Measurements from ENCODE around the gene NUBP2. TPM values are rescaled to one million over a fixed set of nuclear protein-coding genes. Genes with fewer than 3 reads are reported as not detected.

Gene NUBP2
- total RNA-seq, 1 experiment from 2014 or later: 95.1 TPM

- Histone ChIP-seq H3K27ac (ENCODE audit: low read length) (no peak overlapping the region), H3K4me1 (ENCODE audit: insufficient read depth, low read length) (peaks cover 5% of the 10 kb centered on the region; the same call in 1 of the 2 replicates), H3K9me3 (ENCODE audit: low read length) (no peaks in the 10 kb centered on the region), H3K79me2 (ENCODE audit: low read length) (no peaks in the 10 kb centered on the region; the same call in 1 of the 2 replicates), H3K4me2 (ENCODE audit: low read length) (no peak overlapping the region), H4K20me1 (ENCODE audit: low read length) (no peaks in the 10 kb centered on the region), H2AFZ (ENCODE audit: low read length) (no peak overlapping the region), H3K27me3 (ENCODE audit: low read length) (no peaks in the 10 kb centered on the region), H3F3A (ENCODE audit: low read length, unreplicated experiment) (no peaks in the 10 kb centered on the region), H3K36me3 (ENCODE audit: low read depth, low read length) (peaks cover 4% of the 10 kb centered on the region; the same call in 1 of the 2 replicates), H3K9ac (ENCODE audit: low read length) (no peak overlapping the region), H3K4me3 (ENCODE audit: low read length) (no peak overlapping the region), H3K9me2 (replicated peaks; ENCODE audit: low read length) (no peaks in the 10 kb centered on the region)
- intact Hi-C loops (cut with micrococcal nuclease): no loop called here
- CTCF ChIA-PET: no interaction called here
- DNase-seq: no peak
- no TSS peak for BruUV-seq (replicated peaks)
- no peak for ATAC-seq
- no peak for TF ChIP-seq EZH2phosphoT487 (IDR thresholded peaks at IDR 0.05; ENCODE audit: borderline replicate concordance, low read length)
- POLR2A ChIA-PET (ENCODE audit: unreplicated experiment): no interaction called here
These were observed 36.2 kb downstream of the NUBP2 start for GRCh38 chr16:1818873-1819525.

DNA sequence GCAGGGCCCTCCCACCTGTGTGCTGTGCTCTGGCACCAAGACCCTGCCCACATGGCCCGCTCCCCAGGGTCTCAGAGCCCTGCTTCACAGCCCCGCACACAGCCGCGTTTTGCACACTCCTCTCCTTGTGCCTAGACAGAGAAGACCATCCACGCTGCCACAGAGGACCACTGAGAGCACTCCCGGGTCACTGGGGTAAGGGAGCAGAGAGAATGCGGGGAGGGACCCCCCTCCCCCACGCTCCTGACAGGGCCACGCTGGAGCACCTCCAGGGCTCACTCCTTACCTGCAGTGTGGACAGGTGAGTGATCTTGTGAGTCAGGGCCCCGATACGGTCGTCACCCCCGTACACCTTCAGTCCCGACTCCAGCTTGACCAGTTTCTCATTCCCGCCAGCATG lies 36.9 kb downstream of the NUBP2 start:
- ChIA-PET CTCF (no interaction called here), POLR2A (ENCODE audit: unreplicated experiment) (no interaction called here)
- H3K79me2 ChIP-seq (ENCODE audit: low read length): peaks cover 4% of the 10 kb centered on the region; the same call in 1 of the 2 replicates
- ATAC-seq (no peak), DNase-seq (no peak)
- H3K9me3 ChIP-seq (ENCODE audit: low read length): no peaks in the 10 kb centered on the region
- H3K4me1 ChIP-seq (ENCODE audit: insufficient read depth, low read length): peaks cover 5% of the 10 kb centered on the region; the same call in 1 of the 2 replicates
- intact Hi-C loops (cut with micrococcal nuclease): no loop called here
- no peak overlapping the region for H3K4me2 ChIP-seq (ENCODE audit: low read length)
- no peak overlapping the region for H3K4me3 ChIP-seq (ENCODE audit: low read length)
- no peak overlapping the region for H3K27ac ChIP-seq (ENCODE audit: low read length)
- H3F3A ChIP-seq (ENCODE audit: low read length, unreplicated experiment): no peaks in the 10 kb centered on the region
- peaks cover 4% of the 10 kb centered on the region; the same call in 1 of the 2 replicates for H3K36me3 ChIP-seq (ENCODE audit: low read depth, low read length)
- H3K9ac ChIP-seq (ENCODE audit: low read length): no peak overlapping the region
- TF ChIP-seq EZH2phosphoT487 (IDR thresholded peaks at IDR 0.05; ENCODE audit: borderline replicate concordance, low read length) (no peak), EZH2 (IDR thresholded peaks at IDR 0.05; ENCODE audit: low read length, unreplicated experiment) (no peak)
- TF ChIP-seq, protein P1, sequence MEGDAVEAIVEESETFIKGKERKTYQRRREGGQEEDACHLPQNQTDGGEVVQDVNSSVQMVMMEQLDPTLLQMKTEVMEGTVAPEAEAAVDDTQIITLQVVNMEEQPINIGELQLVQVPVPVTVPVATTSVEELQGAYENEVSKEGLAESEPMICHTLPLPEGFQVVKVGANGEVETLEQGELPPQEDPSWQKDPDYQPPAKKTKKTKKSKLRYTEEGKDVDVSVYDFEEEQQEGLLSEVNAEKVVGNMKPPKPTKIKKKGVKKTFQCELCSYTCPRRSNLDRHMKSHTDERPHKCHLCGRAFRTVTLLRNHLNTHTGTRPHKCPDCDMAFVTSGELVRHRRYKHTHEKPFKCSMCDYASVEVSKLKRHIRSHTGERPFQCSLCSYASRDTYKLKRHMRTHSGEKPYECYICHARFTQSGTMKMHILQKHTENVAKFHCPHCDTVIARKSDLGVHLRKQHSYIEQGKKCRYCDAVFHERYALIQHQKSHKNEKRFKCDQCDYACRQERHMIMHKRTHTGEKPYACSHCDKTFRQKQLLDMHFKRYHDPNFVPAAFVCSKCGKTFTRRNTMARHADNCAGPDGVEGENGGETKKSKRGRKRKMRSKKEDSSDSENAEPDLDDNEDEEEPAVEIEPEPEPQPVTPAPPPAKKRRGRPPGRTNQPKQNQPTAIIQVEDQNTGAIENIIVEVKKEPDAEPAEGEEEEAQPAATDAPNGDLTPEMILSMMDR (conservative IDR thresholded peaks at IDR 0.05; ENCODE audit: low read depth, low read length): no peak
- H2AFZ ChIP-seq (ENCODE audit: low read length): no peak overlapping the region
- H4K20me1 ChIP-seq (ENCODE audit: low read length): no peaks in the 10 kb centered on the region
- no peaks in the 10 kb centered on the region for H3K9me2 ChIP-seq (replicated peaks; ENCODE audit: low read length)
- BruUV-seq (replicated peaks): no TSS peak
- no peaks in the 10 kb centered on the region for H3K27me3 ChIP-seq (ENCODE audit: low read length)

- H4K20me1 ChIP-seq (ENCODE audit: low read length): no peaks in the 10 kb centered on the region
- H3K4me2 ChIP-seq (ENCODE audit: low read length): no peak overlapping the region
- H3F3A ChIP-seq (ENCODE audit: low read length, unreplicated experiment): no peaks in the 10 kb centered on the region
- H2AFZ ChIP-seq (ENCODE audit: low read length): no peak overlapping the region
- H3K9me3 ChIP-seq (ENCODE audit: low read length): no peaks in the 10 kb centered on the region
- H3K27me3 ChIP-seq (ENCODE audit: low read length): no peaks in the 10 kb centered on the region
- POLR2A ChIA-PET (ENCODE audit: unreplicated experiment): no interaction called here
- DNase-seq: no peak
- no TSS peak for BruUV-seq (replicated peaks)
- no peak overlapping the region for H3K27ac ChIP-seq (ENCODE audit: low read length)
- intact Hi-C loops (cut with micrococcal nuclease): no loop called here
- H3K4me1 ChIP-seq (ENCODE audit: insufficient read depth, low read length): peaks cover 5% of the 10 kb centered on the region; the same call in 1 of the 2 replicates
- no peaks in the 10 kb centered on the region for H3K9me2 ChIP-seq (replicated peaks; ENCODE audit: low read length)
- TF ChIP-seq, protein P1 (conservative IDR thresholded peaks at IDR 0.05; ENCODE audit: low read depth, low read length): no peak
- TF ChIP-seq EZH2 (IDR thresholded peaks at IDR 0.05; ENCODE audit: low read length, unreplicated experiment) (no peak), EZH2phosphoT487 (IDR thresholded peaks at IDR 0.05; ENCODE audit: borderline replicate concordance, low read length) (no peak)
- CTCF ChIA-PET: interaction anchor here (0.6 kb wide), 1 partner anchor 111 kb away, joined by 3 read pairs; no protein-coding TSS in a partner anchor
- peaks cover 4% of the 10 kb centered on the region; the same call in 1 of the 2 replicates for H3K36me3 ChIP-seq (ENCODE audit: low read depth, low read length)
- no peak overlapping the region for H3K4me3 ChIP-seq (ENCODE audit: low read length)
- H3K79me2 ChIP-seq (ENCODE audit: low read length): peaks cover 9% of the 10 kb centered on the region
- no peak for ATAC-seq
- H3K9ac ChIP-seq (ENCODE audit: low read length): no peak overlapping the region
These were observed 37.6 kb downstream of the NUBP2 start for GRCh38 chr16:1820096-1820945.

Measured in PC-3 (cell line).